HG03025 (cell line): ENCODE results near the gene FCHSD2.
"Not testable (repeated sequence)": the region's sequence is repeated elsewhere in the genome, so short reads cannot be mapped to it uniquely, and the experiment has no call there.

Experiments used
- ATAC-seq: cut with Tn5 transposase; IDR thresholded peaks from one replicate; pipeline ENCODE4 v1.9.1; 2021; ENCODE audit warnings: mild to moderate bottlenecking, moderate library complexity; ENCODE audit not compliant: unreplicated experiment, low FRiP score

The FCHSD2 gene

GRCh38 chr11:72977782-72978181 lies 164.3 kb downstream of the FCHSD2 start:
- not testable (repeated sequence) for ATAC-seq

DNA sequence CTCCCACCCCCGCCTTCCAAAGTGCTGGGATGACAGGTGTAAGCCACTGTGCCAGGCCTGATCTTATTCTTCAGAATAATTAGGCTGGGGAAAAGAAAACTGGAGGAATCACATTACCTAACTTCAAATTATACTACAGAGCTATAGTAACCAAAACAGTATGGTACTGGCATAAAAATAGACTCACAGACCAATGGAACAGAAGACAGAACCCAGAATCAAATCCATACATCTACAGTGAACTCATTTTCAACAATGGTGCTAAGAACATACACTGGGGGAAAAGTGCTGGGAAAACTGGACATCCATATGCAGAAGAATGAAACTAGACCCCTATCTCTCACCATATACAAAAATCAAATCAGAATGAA lies 165.6 kb downstream of the FCHSD2 start:
- not testable (repeated sequence) for ATAC-seq

DNA sequence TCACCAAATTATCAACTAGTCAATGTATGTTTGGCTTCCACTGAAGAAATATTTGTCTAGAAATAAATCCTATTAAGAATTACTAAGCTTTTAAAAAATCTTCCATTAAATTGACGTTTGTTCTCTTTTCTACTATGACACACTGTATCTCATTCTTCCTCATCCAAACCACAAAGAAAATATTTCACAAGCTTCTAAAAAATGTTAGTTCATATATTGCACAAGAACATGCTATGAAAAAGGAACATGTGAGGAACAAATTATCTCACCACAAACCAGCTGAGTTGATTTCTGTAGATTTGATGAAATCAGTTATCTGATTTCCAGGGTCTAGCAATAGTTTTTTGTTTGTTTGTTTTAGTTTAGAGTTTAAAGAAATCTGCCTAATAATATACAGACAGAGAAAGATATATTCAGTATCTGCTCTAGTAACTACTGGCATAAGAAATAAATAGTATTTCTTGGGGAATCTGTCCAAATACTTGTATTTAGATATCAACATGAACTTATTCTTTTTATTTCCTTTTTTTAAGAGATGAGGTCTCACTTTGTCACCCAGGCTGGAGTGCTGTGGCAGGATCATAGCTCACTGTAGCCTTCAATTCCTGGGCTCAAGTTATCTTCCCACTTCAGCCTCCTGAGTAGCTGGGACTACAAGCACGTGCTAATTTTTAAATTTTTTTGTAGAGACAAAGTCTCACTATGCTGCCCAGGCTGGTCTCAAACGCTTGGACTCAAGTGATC lies 166.2 kb downstream of the FCHSD2 start:
- ATAC-seq, result no peak

DNA sequence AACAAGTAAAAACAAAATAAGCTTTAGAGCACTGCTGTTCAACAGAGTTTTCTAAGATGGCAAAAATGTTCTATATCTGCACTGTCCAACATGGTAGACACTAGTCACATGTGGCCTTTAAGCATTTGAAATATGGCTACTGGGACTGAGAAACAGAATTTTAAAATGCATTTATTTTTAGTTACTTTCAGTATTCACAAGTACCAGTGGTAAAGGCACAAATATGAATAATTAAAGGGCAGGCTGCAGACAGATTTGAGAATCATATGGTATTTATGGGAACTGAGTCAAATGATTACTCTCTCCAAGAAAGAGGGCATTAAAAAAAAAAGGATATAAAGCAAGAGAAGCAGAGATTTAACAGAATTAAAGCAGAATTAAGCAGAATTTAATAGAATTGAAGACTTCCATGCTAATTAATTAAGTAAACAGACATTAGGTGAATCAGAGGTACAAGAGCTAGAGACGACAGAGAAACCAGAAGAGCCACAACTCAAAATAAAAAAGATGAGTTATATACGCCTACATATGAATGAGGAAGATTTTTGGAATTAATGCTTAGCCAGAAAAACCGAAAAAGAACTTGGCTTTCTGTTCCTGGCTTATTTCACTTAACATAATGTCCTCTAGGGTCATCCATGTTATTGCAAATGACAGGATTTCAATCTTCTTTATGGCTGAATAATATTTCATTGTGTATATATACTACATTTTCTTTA lies 167.5 kb downstream of the FCHSD2 start:
- no peak for ATAC-seq

DNA sequence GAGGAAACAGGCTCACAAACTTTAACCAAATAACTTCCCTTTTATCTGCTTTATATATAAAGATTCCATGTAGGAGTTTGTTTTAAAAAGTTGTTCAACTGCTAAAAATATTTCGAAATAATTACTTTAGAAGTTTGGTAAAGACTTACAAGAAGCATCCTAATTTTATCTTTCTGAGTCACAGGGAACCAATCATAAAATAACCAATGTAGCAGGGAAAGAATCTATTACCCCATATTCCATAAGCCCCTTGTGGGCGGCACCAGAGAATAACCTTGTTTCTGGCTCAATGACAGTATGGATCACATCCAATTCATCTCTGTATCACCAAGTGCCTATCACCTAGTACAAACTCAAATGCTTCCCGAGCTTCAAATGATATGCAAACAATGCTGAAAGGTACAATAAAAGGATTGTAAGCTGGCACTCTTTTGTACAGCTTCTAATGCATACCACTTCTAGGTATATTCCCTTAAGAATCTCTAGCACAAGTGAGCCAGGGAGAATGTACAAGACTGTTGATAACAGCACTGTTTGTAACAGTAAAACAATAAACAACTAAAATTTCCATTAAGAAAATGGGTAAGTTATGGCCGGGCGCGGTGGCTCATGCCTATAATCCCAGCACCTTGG lies 169.5 kb downstream of the FCHSD2 start:
- no peak for ATAC-seq

DNA sequence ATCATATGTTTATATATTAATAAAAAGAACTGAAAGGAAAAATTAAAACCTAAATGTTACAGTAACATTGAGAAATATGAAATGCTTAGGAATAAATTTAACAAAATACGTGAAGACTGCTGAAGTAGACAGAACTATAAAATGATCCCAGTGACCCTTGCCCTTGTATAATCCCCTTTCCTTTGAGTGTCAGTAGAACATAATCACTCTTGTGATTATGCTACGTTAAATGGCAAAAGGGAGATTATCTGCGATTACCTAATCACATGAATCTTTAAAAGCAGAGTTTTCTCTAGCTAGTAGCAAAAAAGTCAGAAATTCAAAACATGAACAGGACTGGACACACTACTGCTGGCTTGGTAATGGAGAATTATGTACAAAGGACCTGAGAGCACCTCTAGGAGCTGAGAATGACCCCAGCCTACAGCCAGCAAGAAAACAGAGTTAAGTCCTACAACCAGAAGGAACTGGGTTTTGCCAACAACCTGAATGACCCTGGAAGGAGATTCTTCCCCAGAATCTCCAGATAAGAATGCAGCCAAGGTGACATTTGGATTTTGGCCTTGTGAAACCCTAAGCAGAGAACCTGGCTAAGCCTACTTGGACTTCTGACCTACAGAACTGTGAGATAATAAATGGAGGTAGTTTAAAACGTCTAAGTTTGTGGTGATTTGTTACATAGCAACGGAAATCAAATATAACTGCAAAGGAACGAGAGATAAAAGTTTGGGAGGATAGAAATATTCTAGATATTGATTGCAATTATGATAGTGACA lies 170.7 kb downstream of the FCHSD2 start:
- no peak for ATAC-seq

- ATAC-seq, result no peak
These were observed 171.5 kb downstream of the FCHSD2 start for GRCh38 chr11:72970557-72971118.

GRCh38 chr11:72969894-72970335 lies 172.2 kb downstream of the FCHSD2 start:
- no peak for ATAC-seq

DNA sequence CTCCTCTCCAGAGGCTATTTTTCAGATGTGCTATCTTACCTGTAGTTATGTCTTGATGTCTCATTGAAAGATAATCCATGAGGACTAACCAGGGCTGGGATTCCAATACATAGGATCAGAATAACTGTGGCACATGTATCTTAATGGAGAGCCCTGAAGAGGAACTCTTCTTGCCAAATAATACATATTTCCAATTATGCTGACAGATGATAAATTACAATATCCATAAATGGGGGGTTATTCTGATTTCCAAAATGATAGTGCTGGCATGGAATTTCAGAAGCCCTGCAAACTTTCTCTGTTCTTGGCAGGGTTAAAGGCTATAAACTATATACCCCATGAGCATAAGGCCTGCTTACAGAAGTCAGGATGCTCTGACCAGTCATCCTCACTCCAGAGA lies 173.7 kb downstream of the FCHSD2 start:
- ATAC-seq, result no peak

DNA sequence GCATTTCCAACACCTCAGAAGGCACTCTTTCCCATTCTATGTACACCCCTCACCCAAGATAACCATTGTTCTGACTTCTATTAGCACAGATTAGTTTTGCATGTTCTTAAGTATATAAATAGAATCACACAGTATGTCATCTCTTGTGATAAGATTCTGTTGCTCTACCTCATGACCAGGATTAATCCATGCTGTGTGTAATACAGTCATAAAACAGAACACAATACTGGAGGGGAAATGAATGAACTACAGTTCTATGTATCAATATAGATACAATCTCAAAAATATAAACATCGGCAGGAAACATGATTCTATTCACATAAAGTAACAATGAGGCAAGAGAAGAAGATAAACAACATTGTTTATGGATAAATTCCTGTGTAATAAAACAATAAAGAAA lies 176.4 kb downstream of the FCHSD2 start:
- ATAC-seq, result no peak

GRCh38 chr11:72962717-72963116 lies 179.4 kb downstream of the FCHSD2 start:
- ATAC-seq, result no peak

- no peak for ATAC-seq
These were observed 180.0 kb downstream of the FCHSD2 start for GRCh38 chr11:72962084-72962483.

DNA sequence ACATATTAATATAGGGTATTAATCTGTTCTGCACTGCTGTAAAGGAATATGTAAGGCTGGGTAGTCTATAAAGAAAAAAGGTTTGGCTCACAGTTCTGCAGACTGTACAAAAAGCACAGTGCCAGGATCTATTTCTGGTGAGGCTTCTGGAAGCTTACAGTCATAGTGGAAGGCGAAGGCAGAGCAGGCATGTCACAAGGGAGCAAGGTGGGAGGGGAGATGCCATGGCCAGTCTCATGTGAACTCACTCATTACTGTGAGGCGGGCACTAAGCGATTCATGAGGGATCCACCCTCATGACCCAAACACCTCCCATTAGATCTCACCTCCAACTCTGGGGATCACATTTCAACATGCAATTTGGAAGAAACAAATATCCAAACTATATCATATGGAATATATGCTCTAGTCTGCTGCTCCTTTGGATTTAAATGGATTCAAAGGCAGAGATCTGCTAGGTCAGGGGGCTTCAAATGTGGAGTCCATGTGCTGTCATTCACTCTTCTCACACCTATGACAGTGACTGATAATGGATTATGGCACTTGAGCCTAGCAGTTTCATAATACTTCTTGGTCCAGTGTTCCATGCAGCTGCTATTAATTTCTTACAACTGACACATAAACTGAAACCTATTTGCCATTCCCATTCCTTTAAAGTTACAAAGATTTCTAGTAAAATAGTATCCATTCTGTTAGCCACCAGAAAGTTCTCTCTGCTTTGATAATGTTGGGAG lies 182.0 kb downstream of the FCHSD2 start:
- ATAC-seq, result no peak

GRCh38 chr11:72958791-72959190 lies 183.3 kb downstream of the FCHSD2 start:
- ATAC-seq, result no peak

- no peak for ATAC-seq
These were observed 186.7 kb downstream of the FCHSD2 start for GRCh38 chr11:72955466-72955865.

DNA sequence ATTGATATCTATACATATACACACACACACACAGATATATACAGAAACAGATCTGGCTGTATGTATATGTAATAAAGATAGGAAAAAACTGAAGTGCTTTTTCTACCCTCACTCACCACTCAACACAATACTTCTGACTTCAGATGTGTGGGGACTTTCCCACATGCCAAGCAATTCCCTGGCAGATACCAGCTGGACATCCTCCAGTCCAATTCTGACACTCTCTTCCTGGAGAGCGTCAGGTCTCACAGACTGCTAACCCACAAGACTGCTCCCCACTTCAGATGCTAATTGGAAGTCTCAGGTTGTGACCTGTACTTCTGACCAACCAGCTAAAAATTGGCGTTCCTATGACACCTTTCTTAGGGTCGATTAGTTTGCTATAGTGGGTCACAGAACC lies 187.3 kb downstream of the FCHSD2 start:
- no peak for ATAC-seq

- ATAC-seq, result no peak
These were observed 188.5 kb downstream of the FCHSD2 start for GRCh38 chr11:72953637-72954036.

DNA sequence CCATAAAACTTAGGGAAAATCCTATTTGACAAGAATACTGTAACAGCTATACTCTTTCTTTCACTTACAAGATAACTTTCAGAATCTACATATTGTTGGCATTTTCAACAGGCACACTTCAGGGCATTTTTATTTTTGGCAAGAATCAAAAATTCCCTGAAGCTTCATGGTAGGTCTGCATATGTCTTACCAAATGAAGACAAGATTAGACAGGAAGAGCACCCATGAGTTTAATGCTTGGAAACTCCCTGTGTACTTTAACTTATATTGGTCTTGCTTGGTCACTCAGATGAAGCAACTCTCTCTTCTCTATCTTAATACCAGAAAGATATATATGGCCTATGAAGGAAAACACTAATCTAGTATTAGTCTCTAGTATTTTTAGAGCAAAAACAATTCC lies 190.2 kb downstream of the FCHSD2 start:
- no peak for ATAC-seq

GRCh38 chr11:72951193-72951592 lies 190.9 kb downstream of the FCHSD2 start:
- ATAC-seq, result no peak

GRCh38 chr11:72950685-72951084 lies 191.4 kb downstream of the FCHSD2 start:
- no peak for ATAC-seq
